Measurements from ENCODE around the gene ATG3. TPM values are rescaled to one million over a fixed set of nuclear protein-coding genes. Genes with fewer than 3 reads are reported as not detected.
"Not testable (repeated sequence)": the region's sequence is repeated elsewhere in the genome, so short reads cannot be mapped to it uniquely, and the experiment has no call there.

The ATG3 gene
- total RNA-seq, 4 donors from 2014 or later = 24.3 to 82.6 (median 52.8) TPM

- WGBS, 2 donors (ENCODE audit: low coverage in 1 of 2) = 86 to 89% methylated on average over 1 of the region's 1 CpG
- intact Hi-C loops (cut with DNase I; ENCODE audit: low total_unique reads) (no loop called here), in situ Hi-C loops (cut with MboI; ENCODE audit: low pct_ligation_motif_present in 1 of 4, low pct_unique_long_range_greater_than_20kb in 1 of 4, low sequenced_read_pairs in 3 of 4) (loop anchor here in 1 of 4 donors (25.0 kb wide), 1 partner anchor 415 kb away; the partner anchor contains the start of genes CD200R1 and GTPBP8)
- H3K4me3 ChIP-seq = no peak overlapping the region
- no peaks in the 10 kb centered on the region for H3K9me3 ChIP-seq
- no peak for TF ChIP-seq CTCF (IDR thresholded peaks at IDR 0.05)
- TF ChIP-seq POLR2A (IDR thresholded peaks at IDR 0.05) = no peak
- no peak for TF ChIP-seq EP300 (IDR thresholded peaks at IDR 0.05; ENCODE audit: low read depth)
- no peak for TF ChIP-seq POLR2AphosphoS5 (IDR thresholded peaks at IDR 0.05)
- H3K36me3 ChIP-seq = peaks cover 0 to 22% (median 8%) of the 10 kb centered on the region in 4 donors
- no peak for DNase-seq
- no peaks in the 10 kb centered on the region for H3K4me1 ChIP-seq
- H3K27ac ChIP-seq = no peak overlapping the region
- H3K27me3 ChIP-seq = no peaks in the 10 kb centered on the region
These were observed 10.9 kb upstream of the ATG3 start for GRCh38 chr3:112572701-112573100.

DNA sequence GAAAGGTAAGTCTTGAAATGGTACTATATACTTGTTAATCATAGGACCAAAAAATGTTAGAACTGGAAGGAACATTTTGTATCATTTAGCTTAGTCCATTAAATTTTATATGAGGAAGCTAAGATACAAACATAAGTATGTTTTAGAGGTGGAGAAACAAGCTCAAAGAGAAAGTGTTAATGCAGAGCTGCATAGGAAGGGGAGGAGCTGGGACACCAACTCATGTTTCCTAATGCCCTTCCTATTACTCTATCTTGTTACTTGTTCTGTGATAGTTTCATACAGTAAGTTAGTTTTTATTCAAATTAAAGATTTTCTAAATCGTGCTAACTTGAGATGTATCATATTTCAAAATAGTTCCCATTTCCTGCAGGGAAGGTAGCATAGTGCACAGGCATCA lies 7.5 kb upstream of the ATG3 start:
- intact Hi-C loops (cut with DNase I; ENCODE audit: low total_unique reads) (no loop called here), in situ Hi-C loops (cut with MboI; ENCODE audit: low pct_ligation_motif_present in 1 of 4, low pct_unique_long_range_greater_than_20kb in 1 of 4, low sequenced_read_pairs in 3 of 4) (loop anchor here in 1 of 4 donors (25.0 kb wide), 1 partner anchor 418 kb away; the partner anchor contains the start of genes CD200R1 and GTPBP8)
- Histone ChIP-seq H3K36me3 (peaks cover 0 to 22% (median 5%) of the 10 kb centered on the region in 4 donors), H3K27ac (no peak overlapping the region), H3K9me3 (no peaks in the 10 kb centered on the region), H3K27me3 (no peaks in the 10 kb centered on the region), H3K4me1 (no peaks in the 10 kb centered on the region), H3K4me3 (no peak overlapping the region)
- WGBS, 2 donors (ENCODE audit: low coverage in 1 of 2) = 53 to 56% methylated on average over 1 of the region's 1 CpG
- TF ChIP-seq POLR2AphosphoS5 (IDR thresholded peaks at IDR 0.05) (no peak), EP300 (IDR thresholded peaks at IDR 0.05; ENCODE audit: low read depth) (no peak), CTCF (IDR thresholded peaks at IDR 0.05) (no peak), POLR2A (IDR thresholded peaks at IDR 0.05) (no peak)
- no peak for DNase-seq

DNA sequence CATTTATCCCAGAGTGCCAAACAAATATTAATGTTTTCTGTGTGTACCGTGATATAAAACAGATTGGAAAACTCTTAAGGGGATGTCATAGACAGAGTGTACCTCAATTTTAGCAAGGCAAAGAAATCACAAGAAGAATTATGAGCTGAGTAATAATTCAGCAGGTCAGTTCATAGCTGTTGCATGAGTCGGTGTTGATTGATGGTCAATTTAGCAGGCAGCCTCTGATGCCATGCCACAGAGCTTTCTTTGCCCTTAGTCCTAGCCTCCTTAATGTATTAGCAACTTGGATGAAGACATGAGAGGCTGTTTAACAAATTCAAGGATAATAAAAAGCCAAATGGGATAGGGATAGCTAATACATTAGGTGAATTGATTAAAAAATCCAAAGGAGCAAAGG lies 6.9 kb upstream of the ATG3 start:
- H3K4me1 ChIP-seq = peaks cover 0 to 2% (median under 1%) of the 10 kb centered on the region in 4 donors
- H3K27me3 ChIP-seq = no peaks in the 10 kb centered on the region
- intact Hi-C loops (cut with DNase I; ENCODE audit: low total_unique reads) (no loop called here), in situ Hi-C loops (cut with MboI; ENCODE audit: low pct_ligation_motif_present in 1 of 4, low pct_unique_long_range_greater_than_20kb in 1 of 4, low sequenced_read_pairs in 3 of 4) (loop anchor here in 1 of 4 donors (25.0 kb wide), 1 partner anchor 419 kb away; the partner anchor contains the start of genes CD200R1 and GTPBP8)
- H3K36me3 ChIP-seq = peaks cover 0 to 22% (median 5%) of the 10 kb centered on the region in 4 donors
- H3K27ac ChIP-seq = no peak overlapping the region
- no peak overlapping the region for H3K4me3 ChIP-seq
- DNase-seq = no peak
- H3K9me3 ChIP-seq = no peaks in the 10 kb centered on the region
- 93 to 94% methylated on average over 2 of the region's 2 CpGs for WGBS, 2 donors (ENCODE audit: low coverage in 1 of 2)
- TF ChIP-seq POLR2A (IDR thresholded peaks at IDR 0.05) = no peak
- no peak for TF ChIP-seq POLR2AphosphoS5 (IDR thresholded peaks at IDR 0.05)
- TF ChIP-seq EP300 (IDR thresholded peaks at IDR 0.05; ENCODE audit: low read depth) = no peak
- no peak for TF ChIP-seq CTCF (IDR thresholded peaks at IDR 0.05)

DNA sequence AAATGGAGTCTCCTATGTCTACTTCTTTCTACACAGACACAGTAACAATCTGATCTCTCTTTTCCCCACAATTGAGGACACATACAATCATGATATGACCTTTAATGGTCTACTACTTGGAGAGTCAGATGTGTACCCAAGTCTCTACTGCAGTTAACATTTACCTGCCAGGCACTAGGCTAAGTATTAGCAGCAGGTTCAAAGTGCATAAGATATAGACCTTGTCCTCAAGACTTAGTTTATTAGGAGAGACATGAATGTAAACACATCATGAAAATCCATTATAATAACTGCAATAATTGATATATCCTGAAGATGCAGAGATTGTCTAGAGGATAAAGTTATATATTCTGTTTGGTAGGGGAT lies 3.2 kb upstream of the ATG3 start:
- intact Hi-C loops (cut with DNase I; ENCODE audit: low total_unique reads) = no loop called here
- Histone ChIP-seq H3K9me3 (no peaks in the 10 kb centered on the region), H3K36me3 (peaks cover 0 to 4% (median 0%) of the 10 kb centered on the region in 4 donors), H3K27ac (no peak overlapping the region), H3K27me3 (no peaks in the 10 kb centered on the region), H3K4me1 (peaks cover 9 to 21% (median 17%) of the 10 kb centered on the region in 4 donors), H3K4me3 (no peak overlapping the region)
- in situ Hi-C loops (cut with MboI; ENCODE audit: low pct_ligation_motif_present in 1 of 4, low pct_unique_long_range_greater_than_20kb in 1 of 4, low sequenced_read_pairs in 3 of 4) = loop anchor here in 1 of 4 donors (25.0 kb wide), 1 partner anchor 422 kb away; the partner anchor contains the start of genes CD200R1 and GTPBP8
- TF ChIP-seq POLR2A (IDR thresholded peaks at IDR 0.05) (no peak), POLR2AphosphoS5 (IDR thresholded peaks at IDR 0.05) (no peak), CTCF (IDR thresholded peaks at IDR 0.05) (no peak), EP300 (IDR thresholded peaks at IDR 0.05; ENCODE audit: low read depth) (no peak)
- no peak for DNase-seq

GRCh38 chr3:112564247-112564939 lies 2.6 kb upstream of the ATG3 start:
- peaks cover 14 to 27% (median 22%) of the 10 kb centered on the region in 4 donors for H3K4me1 ChIP-seq
- WGBS, 2 donors (ENCODE audit: low coverage in 1 of 2) = 81 to 86% methylated on average over 5 to 15 of the region's 15 CpGs
- H3K9me3 ChIP-seq; H3K27me3 ChIP-seq; H3K27ac ChIP-seq; DNase-seq; H3K4me3 ChIP-seq; H3K36me3 ChIP-seq; intact Hi-C loops (cut with DNase I; ENCODE audit: low total_unique reads): not testable (repeated sequence)
- in situ Hi-C loops (cut with MboI; ENCODE audit: low pct_ligation_motif_present in 1 of 4, low pct_unique_long_range_greater_than_20kb in 1 of 4, low sequenced_read_pairs in 3 of 4) = loop anchor here in 1 of 4 donors (25.0 kb wide), 1 partner anchor 423 kb away; the partner anchor contains the start of genes CD200R1 and GTPBP8

All from transverse colon (tissue), 4 donors.